GM12892 (cell line): ENCODE results near the gene CPSF6.
"Not testable (repeated sequence)": the region's sequence is repeated elsewhere in the genome, so short reads cannot be mapped to it uniquely, and the experiment has no call there.

Source experiments
- DNase-seq: peaks from one replicate; pipeline ENCODE4 v3.0.0; 2011; ENCODE audit not compliant: insufficient read length
- FAIRE-seq: peaks from 2 replicates; lab custom pipeline; 2011; peaks lifted over from hg19 to GRCh38; lab: Jason Lieb, UNC
- POLR2A ChIP-seq: IDR thresholded peaks from 2 replicates; pipeline ENCODE4 v1.6.1; 2011; ENCODE audit warnings: low read depth, low read length, control low read depth
- POLR2AphosphoS5 ChIP-seq: IDR thresholded peaks from 2 replicates; pipeline ENCODE4 v1.6.1; 2011; ENCODE audit warnings: low read depth, low read length, control low read depth
- TAF1 ChIP-seq: IDR thresholded peaks from 2 replicates; pipeline ENCODE4 v1.6.1; 2011; ENCODE audit warnings: low read depth, mild to moderate bottlenecking, control low read depth, low read length, borderline replicate concordance

CPSF6 gene

GRCh38 chr12:69239922-69240630, 707 bp downstream of the CPSF6 start:
- DNase-seq (no peak), FAIRE-seq (no peak)
- TF ChIP-seq POLR2A (no peak), TAF1 (0 out of 2 replicates have a peak, but pooled peaks have one; percentile 15), POLR2AphosphoS5 (no peak)

- FAIRE-seq = peak; percentile 14
- DNase-seq = no peak
- TF ChIP-seq POLR2A (no peak), POLR2AphosphoS5 (no peak)
Measured at GRCh38 chr12:69240631-69240995, 1.2 kb downstream of the CPSF6 start.

- no peak for FAIRE-seq
- no peak for DNase-seq
- TF ChIP-seq POLR2A (no peak), TAF1 (no peak), POLR2AphosphoS5 (no peak)
Measured at GRCh38 chr12:69241438-69242092, 2.2 kb downstream of the CPSF6 start.

- DNase-seq (no peak), FAIRE-seq (peak; percentile 82)
- TF ChIP-seq POLR2A = no peak
- no peak for TF ChIP-seq POLR2AphosphoS5
- no peak for TF ChIP-seq TAF1
Measured at GRCh38 chr12:69243099-69244084, 4.0 kb downstream of the CPSF6 start.

GRCh38 chr12:69247268-69248018, 8.1 kb downstream of the CPSF6 start:
- no peak for TF ChIP-seq POLR2A
- no peak for TF ChIP-seq TAF1
- TF ChIP-seq POLR2AphosphoS5 = no peak
- DNase-seq (no peak), FAIRE-seq (no peak)

GRCh38 chr12:69252033-69252432, 12.7 kb downstream of the CPSF6 start:
- no peak for TF ChIP-seq TAF1
- no peak for TF ChIP-seq POLR2AphosphoS5
- no peak for TF ChIP-seq POLR2A
- DNase-seq (no peak), FAIRE-seq (no peak)

GRCh38 chr12:69254046-69254445, 14.7 kb downstream of the CPSF6 start:
- FAIRE-seq (peak; percentile 62), DNase-seq (no peak)
- TF ChIP-seq TAF1 (no peak), POLR2A (no peak)

- TF ChIP-seq POLR2AphosphoS5 = no peak
- FAIRE-seq = no peak
- no peak for DNase-seq
Measured at GRCh38 chr12:69254862-69255261, 15.5 kb downstream of the CPSF6 start.

- DNase-seq (no peak), FAIRE-seq (no peak)
- TF ChIP-seq POLR2A = no peak
Measured at GRCh38 chr12:69258655-69259054, 19.3 kb downstream of the CPSF6 start.

- no peak for DNase-seq
- no peak for TF ChIP-seq POLR2AphosphoS5
- FAIRE-seq = no peak
Measured at GRCh38 chr12:69262264-69262974, 23.1 kb downstream of the CPSF6 start.

GRCh38 chr12:69265205-69265604, 25.8 kb downstream of the CPSF6 start:
- FAIRE-seq = no peak
- no peak for DNase-seq
- TF ChIP-seq TAF1 = no peak
- no peak for TF ChIP-seq POLR2AphosphoS5
- TF ChIP-seq POLR2A = no peak

GRCh38 chr12:69265633-69266032, 26.3 kb downstream of the CPSF6 start:
- not testable (repeated sequence) for FAIRE-seq, DNase-seq
